Stimulated activated CD8-positive, alpha-beta memory T cell treated with anti-CD3 and anti-CD28 coated beads, Interleukin-12 subunit alpha, Interleukin-12 subunit beta, amount 100 ng/mL, for 4 hours (primary cell): Measurements from ENCODE around the gene SGIP1.
"Not testable (repeated sequence)": the region's sequence is repeated elsewhere in the genome, so short reads cannot be mapped to it uniquely, and the experiment has no call there.

Experiments
- DNase-seq: peaks from one replicate; pipeline ENCODE4 v3.0.0-alpha.2; 2020; ENCODE audit warnings: low read depth

The SGIP1 gene

GRCh38 chr1:66684353-66684752 lies 150.4 kb downstream of the SGIP1 start:
- no peak for DNase-seq

GRCh38 chr1:66685265-66685664 lies 151.3 kb downstream of the SGIP1 start:
- DNase-seq = no peak

GRCh38 chr1:66685670-66686069 lies 151.7 kb downstream of the SGIP1 start:
- no peak for DNase-seq

DNA sequence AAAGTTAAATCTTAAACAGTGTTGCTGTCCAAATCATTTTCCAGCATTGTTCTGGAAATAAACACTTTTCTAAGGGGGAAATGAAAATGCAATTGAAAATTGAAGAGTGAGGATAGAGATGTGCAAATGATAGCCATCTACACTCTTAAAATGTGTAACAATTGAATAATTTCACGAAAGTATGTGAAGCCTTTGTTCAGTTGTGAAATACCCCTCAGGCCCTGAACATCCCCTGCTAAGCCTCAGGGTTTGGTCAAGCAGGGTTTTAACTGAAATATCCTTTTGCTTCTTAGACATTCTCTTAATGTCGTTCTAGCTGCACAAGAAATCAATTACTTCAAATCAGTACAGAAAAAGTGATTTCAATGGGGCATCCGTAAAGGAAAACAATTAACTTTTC lies 152.5 kb downstream of the SGIP1 start:
- DNase-seq = no peak

DNA sequence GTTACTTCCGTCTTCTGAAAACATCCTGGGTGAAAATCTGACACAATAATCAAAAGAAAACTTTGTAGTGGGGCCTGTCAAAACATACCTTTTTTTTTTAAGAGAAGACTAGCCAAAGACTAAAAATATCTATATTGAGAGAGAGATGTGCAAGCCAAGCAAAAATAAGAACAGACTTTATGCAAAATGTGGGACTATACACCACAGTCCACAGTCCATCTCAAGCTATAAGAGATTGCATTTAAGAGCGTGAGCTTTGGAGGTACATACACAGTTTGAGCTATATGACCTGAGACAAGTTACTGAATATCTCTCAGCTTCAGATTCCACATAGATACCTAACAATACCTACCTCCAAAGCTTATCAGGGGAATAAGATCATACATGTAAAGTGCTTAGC lies 153.4 kb downstream of the SGIP1 start:
- no peak for DNase-seq

DNA sequence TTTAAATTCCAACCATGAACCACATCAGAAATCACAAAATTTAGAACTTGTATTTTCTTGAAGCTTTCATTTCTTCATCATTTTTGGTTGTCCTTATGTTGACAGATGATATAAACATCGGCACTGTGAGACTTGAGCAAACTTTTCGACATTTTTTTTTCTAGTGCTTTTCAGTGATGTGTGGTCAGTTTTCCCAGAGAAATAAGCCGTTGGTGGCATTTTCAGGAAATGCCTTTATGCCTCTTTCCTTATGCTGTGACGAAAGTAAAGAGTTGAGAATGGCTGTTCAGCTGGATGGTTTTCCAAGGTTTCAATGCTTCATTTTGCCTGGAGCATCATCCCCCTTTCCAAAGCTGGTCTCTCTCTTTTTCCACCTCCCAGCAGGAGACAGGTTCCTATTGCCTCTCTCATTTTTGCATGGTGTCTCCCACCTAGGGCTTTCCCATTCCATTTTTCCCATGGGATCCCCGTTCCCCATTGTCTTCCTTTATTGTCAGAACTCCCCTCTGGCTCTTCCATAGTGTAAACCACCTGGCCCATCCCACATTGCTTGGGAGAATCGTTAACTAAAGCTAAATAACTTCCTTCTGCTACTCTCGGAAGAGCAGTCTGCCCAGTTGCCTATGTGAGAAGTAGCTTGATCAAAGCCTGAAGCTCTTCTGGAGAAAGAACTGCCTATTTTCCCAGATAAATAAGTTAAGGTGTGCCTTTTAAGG lies 156.9 kb downstream of the SGIP1 start:
- no peak for DNase-seq

DNA sequence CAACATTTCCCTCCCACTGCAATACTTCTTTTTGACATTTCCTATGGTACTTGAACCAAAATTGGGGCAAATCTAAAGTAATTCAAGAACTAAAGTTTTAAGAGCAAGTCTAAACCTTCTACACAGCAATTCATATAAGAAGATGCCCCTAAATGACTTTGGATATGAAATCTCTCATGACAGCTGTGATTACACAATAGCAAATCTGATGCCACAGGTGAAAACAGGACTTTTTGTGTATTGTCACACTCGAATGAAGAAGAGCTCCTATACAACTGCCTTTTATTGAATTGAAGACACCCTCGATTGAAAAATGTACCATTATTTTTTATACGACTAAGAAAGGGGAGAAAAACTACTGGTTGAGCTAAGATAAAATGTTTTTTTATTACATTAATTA lies 158.7 kb downstream of the SGIP1 start:
- DNase-seq = no peak

GRCh38 chr1:66693856-66694255 lies 159.9 kb downstream of the SGIP1 start:
- DNase-seq = no peak

GRCh38 chr1:66695116-66695515 lies 161.2 kb downstream of the SGIP1 start:
- DNase-seq = no peak

- no peak for DNase-seq
Observed at GRCh38 chr1:66696771-66697170, 162.8 kb downstream of the SGIP1 start.

- no peak for DNase-seq
Observed at GRCh38 chr1:66699213-66699612, 165.3 kb downstream of the SGIP1 start.

GRCh38 chr1:66704177-66704875 lies 170.4 kb downstream of the SGIP1 start:
- DNase-seq = no peak

- DNase-seq = no peak
Observed at GRCh38 chr1:66705110-66705509, 171.2 kb downstream of the SGIP1 start.

GRCh38 chr1:66711420-66711819 lies 177.5 kb downstream of the SGIP1 start:
- DNase-seq = no peak

- DNase-seq = no peak
Observed at GRCh38 chr1:66712839-66713238, 178.9 kb downstream of the SGIP1 start.

DNA sequence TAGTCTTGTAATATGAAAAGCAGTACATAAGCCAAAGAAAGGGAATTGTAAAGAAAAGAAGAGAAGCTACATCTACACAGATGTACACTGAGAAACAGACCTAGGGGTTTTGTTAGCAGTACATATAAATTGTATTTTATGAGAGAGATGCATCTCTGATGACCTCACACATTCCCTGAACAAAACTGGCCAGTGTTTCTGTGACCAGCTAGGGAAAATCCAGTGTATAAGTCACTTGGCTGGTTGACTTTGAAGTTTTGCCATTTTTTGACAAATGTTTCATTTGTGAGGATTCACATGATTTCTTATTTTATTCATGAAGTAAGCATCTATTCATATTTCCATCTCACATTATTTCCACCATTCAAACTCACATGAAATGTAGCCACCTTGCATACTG lies 190.0 kb downstream of the SGIP1 start:
- no peak for DNase-seq

GRCh38 chr1:66725885-66726665 lies 192.1 kb downstream of the SGIP1 start:
- no peak for DNase-seq

GRCh38 chr1:66728021-66728420 lies 194.1 kb downstream of the SGIP1 start:
- DNase-seq = no peak

- not testable (repeated sequence) for DNase-seq
Observed at GRCh38 chr1:66728716-66729115, 194.8 kb downstream of the SGIP1 start.

GRCh38 chr1:66729119-66729518 lies 195.2 kb downstream of the SGIP1 start:
- DNase-seq = no peak

- DNase-seq = no peak
Observed at GRCh38 chr1:66729523-66729922, 195.6 kb downstream of the SGIP1 start.

GRCh38 chr1:66730462-66730861 lies 196.5 kb downstream of the SGIP1 start:
- no peak for DNase-seq
